ENCODE data around the gene ARVCF.

DNA sequence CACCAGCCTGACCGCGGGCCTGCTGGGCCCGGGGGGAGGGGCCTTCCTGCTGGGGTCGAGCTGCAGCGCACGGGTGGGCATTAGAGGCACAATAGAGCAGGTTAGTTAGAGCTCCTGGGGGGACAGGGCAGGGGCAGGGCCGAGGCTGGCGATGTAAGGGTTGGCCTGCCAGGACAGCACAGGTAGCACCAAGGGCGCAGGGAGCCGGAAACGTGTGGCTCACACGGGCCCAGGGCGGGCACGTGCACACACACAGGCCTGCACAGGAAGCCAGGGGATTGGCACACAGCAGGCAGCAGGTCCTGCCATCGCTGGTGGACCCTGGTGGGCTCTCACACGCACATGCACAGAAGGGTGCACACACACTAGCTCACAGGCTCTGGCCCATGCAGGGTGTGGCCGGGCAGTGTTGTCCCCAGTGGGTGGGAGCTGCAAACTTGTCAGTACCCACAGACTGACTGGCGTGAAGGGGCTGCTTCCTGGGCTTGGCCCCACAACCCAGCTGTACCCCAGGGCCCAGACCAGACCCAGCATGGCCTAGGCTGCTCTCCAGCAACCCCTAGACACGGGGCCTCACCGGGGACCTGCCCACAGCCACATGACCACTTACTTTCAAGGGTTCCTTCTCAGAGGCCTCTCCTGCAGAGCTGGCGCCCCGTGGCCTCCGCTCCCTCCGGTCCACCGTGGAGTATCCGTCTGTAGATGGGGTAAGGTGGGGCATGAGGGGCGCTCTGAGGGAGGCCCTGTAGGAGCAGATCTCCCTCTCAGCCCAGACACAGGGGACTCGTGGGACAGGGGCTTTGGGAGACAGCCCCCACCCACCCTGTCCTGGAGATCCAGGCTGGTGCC lies 45.1 kb downstream of the ARVCF start:
- TF ChIP-seq EZH2 (IDR thresholded peaks at IDR 0.05; ENCODE audit: insufficient read depth, poor library complexity, severe bottlenecking) = no peak
- TF ChIP-seq EZH2phosphoT487 (IDR thresholded peaks at IDR 0.05; ENCODE audit: insufficient read depth, low read depth) = no peak
